AG09309 (cell line): ENCODE measurements around the gene KIF1B.

ENCODE experiments used
- DNase-seq: peaks from one replicate; pipeline ENCODE4 v3.0.0-alpha.2; 2010; ENCODE audit warnings: low read depth
- H3K4me3 ChIP-seq: 2 replicates; pipeline ENCODE4 v1.5.1; 2011; ENCODE audit warnings: mild to moderate bottlenecking, low read depth, low read length, moderate library complexity; ENCODE audit not compliant: control insufficient read depth
- TF ChIP-seq, protein P1 (sequence below): IDR thresholded peaks from 2 replicates; pipeline ENCODE4 v1.5.1; 2011; ENCODE audit warnings: mild to moderate bottlenecking, low read depth, low read length, inconsistent platforms; ENCODE audit not compliant: insufficient read depth, control insufficient read depth; ENCODE audit errors: missing control alignments

KIF1B gene, protein sequence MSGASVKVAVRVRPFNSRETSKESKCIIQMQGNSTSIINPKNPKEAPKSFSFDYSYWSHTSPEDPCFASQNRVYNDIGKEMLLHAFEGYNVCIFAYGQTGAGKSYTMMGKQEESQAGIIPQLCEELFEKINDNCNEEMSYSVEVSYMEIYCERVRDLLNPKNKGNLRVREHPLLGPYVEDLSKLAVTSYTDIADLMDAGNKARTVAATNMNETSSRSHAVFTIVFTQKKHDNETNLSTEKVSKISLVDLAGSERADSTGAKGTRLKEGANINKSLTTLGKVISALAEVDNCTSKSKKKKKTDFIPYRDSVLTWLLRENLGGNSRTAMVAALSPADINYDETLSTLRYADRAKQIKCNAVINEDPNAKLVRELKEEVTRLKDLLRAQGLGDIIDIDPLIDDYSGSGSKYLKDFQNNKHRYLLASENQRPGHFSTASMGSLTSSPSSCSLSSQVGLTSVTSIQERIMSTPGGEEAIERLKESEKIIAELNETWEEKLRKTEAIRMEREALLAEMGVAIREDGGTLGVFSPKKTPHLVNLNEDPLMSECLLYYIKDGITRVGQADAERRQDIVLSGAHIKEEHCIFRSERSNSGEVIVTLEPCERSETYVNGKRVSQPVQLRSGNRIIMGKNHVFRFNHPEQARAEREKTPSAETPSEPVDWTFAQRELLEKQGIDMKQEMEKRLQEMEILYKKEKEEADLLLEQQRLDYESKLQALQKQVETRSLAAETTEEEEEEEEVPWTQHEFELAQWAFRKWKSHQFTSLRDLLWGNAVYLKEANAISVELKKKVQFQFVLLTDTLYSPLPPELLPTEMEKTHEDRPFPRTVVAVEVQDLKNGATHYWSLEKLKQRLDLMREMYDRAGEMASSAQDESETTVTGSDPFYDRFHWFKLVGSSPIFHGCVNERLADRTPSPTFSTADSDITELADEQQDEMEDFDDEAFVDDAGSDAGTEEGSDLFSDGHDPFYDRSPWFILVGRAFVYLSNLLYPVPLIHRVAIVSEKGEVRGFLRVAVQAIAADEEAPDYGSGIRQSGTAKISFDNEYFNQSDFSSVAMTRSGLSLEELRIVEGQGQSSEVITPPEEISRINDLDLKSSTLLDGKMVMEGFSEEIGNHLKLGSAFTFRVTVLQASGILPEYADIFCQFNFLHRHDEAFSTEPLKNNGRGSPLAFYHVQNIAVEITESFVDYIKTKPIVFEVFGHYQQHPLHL (N-terminal part only)

DNA sequence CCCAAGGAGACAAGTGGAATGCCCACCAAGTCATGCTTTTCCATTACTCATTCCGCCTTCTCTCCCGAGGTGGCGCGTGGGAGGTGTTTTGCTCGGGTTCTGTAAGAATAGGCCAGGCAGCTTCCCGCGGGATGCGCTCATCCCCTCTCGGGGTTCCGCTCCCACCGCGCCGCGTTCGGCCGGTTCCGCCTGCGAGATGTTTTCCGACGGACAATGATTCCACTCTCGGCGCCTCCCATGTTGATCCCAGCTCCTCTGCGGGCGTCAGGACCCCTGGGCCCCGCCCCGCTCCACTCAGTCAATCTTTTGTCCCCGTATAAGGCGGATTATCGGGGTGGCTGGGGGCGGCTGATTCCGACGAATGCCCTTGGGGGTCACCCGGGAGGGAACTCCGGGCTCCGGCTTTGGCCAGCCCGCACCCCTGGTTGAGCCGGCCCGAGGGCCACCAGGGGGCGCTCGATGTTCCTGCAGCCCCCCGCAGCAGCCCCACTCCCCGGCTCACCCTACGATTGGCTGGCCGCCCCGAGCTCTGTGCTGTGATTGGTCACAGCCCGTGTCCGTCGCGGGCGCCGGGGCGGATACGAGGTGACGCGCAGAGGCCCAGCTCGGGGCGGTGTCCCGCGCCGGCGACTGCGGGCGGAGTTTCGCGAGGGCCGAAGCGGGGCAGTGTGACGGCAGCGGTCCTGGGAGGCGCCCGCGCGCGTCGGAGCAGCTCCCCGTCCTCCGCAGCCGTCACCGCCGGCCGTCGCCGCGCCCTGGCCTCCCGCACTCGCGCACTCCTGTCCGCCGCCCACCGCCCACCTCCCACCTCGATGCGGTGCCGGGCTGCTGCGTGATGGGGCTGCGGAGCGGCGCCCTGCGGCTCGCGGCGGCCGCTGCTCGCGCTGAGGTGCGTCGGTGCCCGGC, at the start of gene KIF1B:
KIF1B (plus strand) TSS at position 666 of the 906 bp plus-strand sequence. CDS start 21,759 bp downstream, outside the sequence.
- TF ChIP-seq, protein P1, sequence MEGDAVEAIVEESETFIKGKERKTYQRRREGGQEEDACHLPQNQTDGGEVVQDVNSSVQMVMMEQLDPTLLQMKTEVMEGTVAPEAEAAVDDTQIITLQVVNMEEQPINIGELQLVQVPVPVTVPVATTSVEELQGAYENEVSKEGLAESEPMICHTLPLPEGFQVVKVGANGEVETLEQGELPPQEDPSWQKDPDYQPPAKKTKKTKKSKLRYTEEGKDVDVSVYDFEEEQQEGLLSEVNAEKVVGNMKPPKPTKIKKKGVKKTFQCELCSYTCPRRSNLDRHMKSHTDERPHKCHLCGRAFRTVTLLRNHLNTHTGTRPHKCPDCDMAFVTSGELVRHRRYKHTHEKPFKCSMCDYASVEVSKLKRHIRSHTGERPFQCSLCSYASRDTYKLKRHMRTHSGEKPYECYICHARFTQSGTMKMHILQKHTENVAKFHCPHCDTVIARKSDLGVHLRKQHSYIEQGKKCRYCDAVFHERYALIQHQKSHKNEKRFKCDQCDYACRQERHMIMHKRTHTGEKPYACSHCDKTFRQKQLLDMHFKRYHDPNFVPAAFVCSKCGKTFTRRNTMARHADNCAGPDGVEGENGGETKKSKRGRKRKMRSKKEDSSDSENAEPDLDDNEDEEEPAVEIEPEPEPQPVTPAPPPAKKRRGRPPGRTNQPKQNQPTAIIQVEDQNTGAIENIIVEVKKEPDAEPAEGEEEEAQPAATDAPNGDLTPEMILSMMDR = peak; percentile 95
- peak within 1 kb of the TSS; percentile 91 for H3K4me3 ChIP-seq
- DNase-seq = peak; percentile 92

DNA sequence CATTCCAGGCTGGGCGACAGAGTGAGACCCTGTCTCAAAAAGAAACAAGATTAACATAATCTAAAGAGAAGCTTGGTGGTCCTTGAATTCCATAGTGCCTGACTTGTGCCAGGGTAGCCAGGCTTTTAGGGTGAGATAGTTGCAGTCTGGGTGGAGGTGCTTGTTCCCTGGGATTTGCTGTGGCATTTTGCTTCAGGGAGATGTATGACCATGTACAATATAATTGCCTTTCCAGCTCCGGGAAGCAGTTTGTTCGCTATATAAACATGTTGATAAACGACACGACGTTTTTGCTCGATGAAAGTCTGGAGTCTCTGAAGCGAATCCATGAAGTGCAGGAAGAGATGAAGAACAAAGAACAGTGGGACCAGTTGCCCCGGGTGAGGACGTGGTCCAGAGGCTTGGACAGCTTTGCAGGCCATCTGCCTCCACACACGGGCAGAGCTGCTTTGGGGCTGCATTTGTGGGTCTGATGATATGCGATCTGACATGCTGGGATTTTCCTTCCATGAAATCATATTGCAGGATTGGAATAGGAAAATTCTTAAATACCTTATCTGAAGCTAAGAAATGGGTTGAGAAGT, 49.4 kb upstream of the KIF1B start:
- DNase-seq = no peak
- H3K4me3 ChIP-seq = no peak overlapping the region
- TF ChIP-seq, protein P1 = no peak

DNA sequence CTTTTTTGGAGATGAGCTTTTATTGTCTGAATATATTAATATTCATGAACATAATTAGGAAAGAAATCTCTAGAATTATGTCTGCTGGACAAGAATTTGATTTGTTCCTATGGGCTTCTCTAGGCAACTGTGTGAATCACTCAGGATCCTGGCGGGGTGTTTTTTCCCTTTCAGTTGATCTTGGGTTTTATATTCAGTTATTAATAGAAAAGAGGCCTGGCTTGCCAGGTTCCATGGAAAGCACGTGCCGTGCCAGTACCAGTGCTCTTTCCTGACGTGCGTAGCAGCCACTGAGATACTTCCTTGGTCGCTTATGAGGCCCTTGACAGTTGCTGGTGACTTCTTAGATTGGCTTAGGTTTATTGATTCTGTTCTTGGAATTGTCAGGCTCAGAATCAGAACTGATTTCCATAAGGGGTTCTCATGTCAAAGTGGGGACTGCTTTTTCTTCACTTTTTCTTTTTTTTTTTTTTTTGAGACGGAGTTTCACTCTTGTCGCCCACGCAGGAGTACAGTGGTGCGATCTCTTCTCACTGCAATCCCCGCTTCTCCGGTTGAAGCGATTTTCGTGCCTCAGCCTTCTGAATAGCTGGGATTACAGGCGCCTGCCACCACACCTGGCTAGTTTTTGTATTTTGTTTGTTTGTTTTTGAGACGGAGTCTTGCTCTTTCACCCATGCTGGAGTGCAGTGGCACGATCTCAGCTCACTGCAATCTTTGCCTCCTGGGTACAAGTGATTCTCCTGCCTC, 48.7 kb upstream of the KIF1B start:
- DNase-seq = no peak
- H3K4me3 ChIP-seq = no peak overlapping the region
- TF ChIP-seq, protein P1 = no peak

DNA sequence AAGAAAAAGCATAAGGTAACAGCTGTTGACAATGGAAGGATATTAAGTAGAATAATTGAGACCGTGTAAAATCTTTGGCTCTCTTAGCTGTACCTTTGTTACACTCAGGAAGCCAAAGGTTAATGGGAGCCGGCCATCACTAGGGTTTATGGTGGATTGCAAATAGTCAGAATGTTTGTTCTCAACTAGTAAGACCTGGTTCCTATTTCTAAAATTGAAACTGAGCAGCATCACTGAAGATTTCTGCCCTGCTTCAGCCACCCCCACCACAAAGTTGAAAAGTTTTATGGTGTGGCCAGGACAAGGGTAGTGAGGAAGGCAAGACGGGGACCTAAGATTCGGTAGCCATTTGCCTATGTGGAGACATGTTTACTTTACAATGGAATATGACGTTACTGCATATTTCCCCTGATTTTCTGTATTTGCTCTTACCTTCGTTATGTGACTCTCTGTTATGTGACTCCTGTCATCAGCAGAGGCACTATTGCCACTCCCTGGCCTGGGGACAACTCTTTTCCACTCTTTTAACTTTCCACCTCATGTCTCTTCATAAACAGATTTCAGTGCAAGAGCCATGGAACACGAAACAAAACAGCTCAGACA, 41.4 kb upstream of the KIF1B start:
- H3K4me3 ChIP-seq = no peak overlapping the region
- TF ChIP-seq, protein P1 = no peak
- DNase-seq = no peak

DNA sequence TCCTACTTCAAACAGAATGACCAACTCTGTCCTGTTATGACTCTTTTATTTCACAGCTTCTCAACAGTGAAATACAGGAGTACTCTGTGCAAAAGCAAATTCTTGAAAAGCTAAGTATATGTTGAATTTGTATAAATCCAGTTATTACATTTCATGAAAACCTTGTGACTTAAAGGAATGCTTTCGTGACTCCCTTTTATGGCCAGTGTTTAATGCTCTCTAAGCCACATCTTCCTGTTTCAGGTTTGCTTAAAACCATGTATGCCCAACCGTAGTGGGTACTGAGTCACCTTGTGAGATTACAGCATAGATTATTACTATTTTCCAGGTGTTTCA, 40.2 kb upstream of the KIF1B start:
- TF ChIP-seq, protein P1 = no peak
- no peak overlapping the region for H3K4me3 ChIP-seq
- no peak for DNase-seq
